Neural progenitor cell (in vitro differentiated cells): ENCODE measurements around the gene NUBPL. TPM values are rescaled to one million over a fixed set of nuclear protein-coding genes. Genes with fewer than 3 reads are reported as not detected.

Experiments
- DNase-seq: peaks from one replicate; pipeline ENCODE4 v3.0.0-alpha.2; 2016; ENCODE audit warnings: low spot score
- H2AFZ ChIP-seq: fragments of 200-600 bp; sonication (generic); replicated peaks from 2 replicates; pipeline ENCODE4 v1.6.1; 2016; ENCODE audit warnings: antibody characterized with exemption
- H3F3A ChIP-seq: fragments of 200-600 bp; sonication (generic); 2 replicates; pipeline ENCODE4 v1.6.1; 2016; ENCODE audit warnings: antibody characterized with exemption, low read depth
- H3K27ac ChIP-seq: fragments of 200-600 bp; sonication (generic); 2 replicates; pipeline ENCODE4 v1.5.1; 2016; ENCODE audit warnings: mild to moderate bottlenecking
- H3K27me3 ChIP-seq: fragments of 200-600 bp; sonication (generic); 2 replicates; pipeline ENCODE4 v1.6.1; 2016; ENCODE audit warnings: mild to moderate bottlenecking, moderate library complexity
- H3K36me3 ChIP-seq: fragments of 200-600 bp; sonication (generic); 2 replicates; pipeline ENCODE4 v1.5.1; 2016
- H3K4me1 ChIP-seq: fragments of 200-600 bp; sonication (generic); 2 replicates; pipeline ENCODE4 v1.6.1; 2016; ENCODE audit warnings: mixed run types
- H3K4me2 ChIP-seq: fragments of 200-600 bp; sonication (generic); 2 replicates; pipeline ENCODE4 v1.6.1; 2016
- H3K4me3 ChIP-seq: fragments of 200-600 bp; sonication (generic); 2 replicates; pipeline ENCODE4 v1.5.1; 2016
- H3K79me2 ChIP-seq: fragments of 200-600 bp; sonication (generic); 2 replicates; pipeline ENCODE4 v1.6.1; 2016; ENCODE audit warnings: low read depth
- H3K9ac ChIP-seq: fragments of 200-600 bp; sonication (generic); 2 replicates; pipeline ENCODE4 v1.6.1; 2016
- H3K9me3 ChIP-seq: fragments of 200-600 bp; sonication (generic); 2 replicates; pipeline ENCODE4 v1.5.1; 2016; ENCODE audit warnings: low read depth
- H4K20me1 ChIP-seq: fragments of 200-600 bp; sonication (generic); 2 replicates; pipeline ENCODE4 v1.6.1; 2016; ENCODE audit warnings: low read depth
- H3K27ac Mint-ChIP-seq: 3 replicates; pipeline ENCODE4 v1.8.0; 2021; ENCODE audit warnings: mixed read lengths
- H3K27me3 Mint-ChIP-seq: 2 replicates; pipeline ENCODE4 v1.8.0; 2022; ENCODE audit warnings: low read depth, mild to moderate bottlenecking, inconsistent platforms, moderate library complexity, mixed read lengths; ENCODE audit not compliant: insufficient read depth
- H3K36me3 Mint-ChIP-seq: 3 replicates; pipeline ENCODE4 v1.8.0; 2021; ENCODE audit warnings: mixed read lengths
- H3K4me1 Mint-ChIP-seq: 3 replicates; pipeline ENCODE4 v1.8.0; 2021; ENCODE audit warnings: mixed read lengths
- H3K4me3 Mint-ChIP-seq: 3 replicates; pipeline ENCODE4 v1.8.0; 2021; ENCODE audit warnings: mild to moderate bottlenecking, moderate library complexity, mixed read lengths
- H3K9me3 Mint-ChIP-seq: 3 replicates; pipeline ENCODE4 v1.8.0; 2020; ENCODE audit warnings: mixed read lengths
- EZH2 ChIP-seq: fragments of 200-600 bp; sonication (generic); IDR thresholded peaks from 2 replicates; pipeline ENCODE4 v1.6.1; 2017; ENCODE audit warnings: antibody characterized with exemption, mild to moderate bottlenecking, moderate library complexity
- EZH2phosphoT487 ChIP-seq: fragments of 200-600 bp; sonication (generic); IDR thresholded peaks from 2 replicates; pipeline ENCODE4 v1.6.1; 2017; ENCODE audit warnings: antibody characterized with exemption
- total RNA-seq: library from RNA; depleted of rRNA; stranded (reverse); fragments of >200 nt; gene quantifications from 2 replicates; pipeline ENCODE4 v1.2.3, GENCODE V29; 2015; ENCODE audit warnings: low replicate concordance
- TF ChIP-seq, protein P1 (sequence below): fragments of 200-600 bp; sonication (generic); IDR thresholded peaks from 2 replicates; pipeline ENCODE4 v1.5.1; 2017; ENCODE audit warnings: antibody characterized with exemption, mild to moderate bottlenecking

Gene NUBPL
- total RNA-seq, 1 donor from 2014 or later, result 29.3 TPM

DNA sequence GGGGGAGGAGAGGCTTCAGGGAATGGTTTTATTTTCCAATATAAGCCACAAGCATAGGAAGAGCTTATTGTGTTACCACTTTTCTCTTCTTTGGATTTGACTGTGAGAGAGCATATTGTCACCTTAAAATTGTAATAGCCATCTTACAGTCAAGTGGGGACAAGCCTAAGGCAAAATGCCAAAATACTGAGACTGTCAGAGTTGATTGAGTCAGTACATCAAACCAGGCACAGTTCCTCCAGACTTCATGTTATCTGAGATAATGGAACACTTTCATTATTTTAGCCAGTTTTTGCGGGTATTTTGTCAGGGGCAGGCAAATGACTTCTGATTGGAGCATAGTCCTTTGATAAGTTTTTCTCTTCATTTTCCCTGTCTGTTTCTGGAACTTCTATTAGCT lies 19.5 kb upstream of the NUBPL start:
- Histone ChIP-seq H2AFZ (no peak overlapping the region), H3K79me2 (no peaks in the 10 kb centered on the region), H3K4me3 (no peak overlapping the region), H3K4me2 (no peak overlapping the region), H3K9me3 (no peaks in the 10 kb centered on the region), H3K4me1 (no peaks in the 10 kb centered on the region), H3K36me3 (no peaks in the 10 kb centered on the region), H4K20me1 (no peaks in the 10 kb centered on the region), H3K27me3 (no peaks in the 10 kb centered on the region), H3F3A (no peaks in the 10 kb centered on the region), H3K27ac (no peak overlapping the region), H3K9ac (no peak overlapping the region)
- peaks cover 2% of the 10 kb centered on the region for H3K4me1 Mint-ChIP-seq
- no peaks in the 10 kb centered on the region for H3K27me3 Mint-ChIP-seq
- no peak for DNase-seq
- no peaks in the 10 kb centered on the region for H3K9me3 Mint-ChIP-seq
- no peak overlapping the region for H3K27ac Mint-ChIP-seq
- H3K4me3 Mint-ChIP-seq, result no peak overlapping the region
- TF ChIP-seq, protein P1, sequence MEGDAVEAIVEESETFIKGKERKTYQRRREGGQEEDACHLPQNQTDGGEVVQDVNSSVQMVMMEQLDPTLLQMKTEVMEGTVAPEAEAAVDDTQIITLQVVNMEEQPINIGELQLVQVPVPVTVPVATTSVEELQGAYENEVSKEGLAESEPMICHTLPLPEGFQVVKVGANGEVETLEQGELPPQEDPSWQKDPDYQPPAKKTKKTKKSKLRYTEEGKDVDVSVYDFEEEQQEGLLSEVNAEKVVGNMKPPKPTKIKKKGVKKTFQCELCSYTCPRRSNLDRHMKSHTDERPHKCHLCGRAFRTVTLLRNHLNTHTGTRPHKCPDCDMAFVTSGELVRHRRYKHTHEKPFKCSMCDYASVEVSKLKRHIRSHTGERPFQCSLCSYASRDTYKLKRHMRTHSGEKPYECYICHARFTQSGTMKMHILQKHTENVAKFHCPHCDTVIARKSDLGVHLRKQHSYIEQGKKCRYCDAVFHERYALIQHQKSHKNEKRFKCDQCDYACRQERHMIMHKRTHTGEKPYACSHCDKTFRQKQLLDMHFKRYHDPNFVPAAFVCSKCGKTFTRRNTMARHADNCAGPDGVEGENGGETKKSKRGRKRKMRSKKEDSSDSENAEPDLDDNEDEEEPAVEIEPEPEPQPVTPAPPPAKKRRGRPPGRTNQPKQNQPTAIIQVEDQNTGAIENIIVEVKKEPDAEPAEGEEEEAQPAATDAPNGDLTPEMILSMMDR, result no peak
- H3K36me3 Mint-ChIP-seq, result no peaks in the 10 kb centered on the region

DNA sequence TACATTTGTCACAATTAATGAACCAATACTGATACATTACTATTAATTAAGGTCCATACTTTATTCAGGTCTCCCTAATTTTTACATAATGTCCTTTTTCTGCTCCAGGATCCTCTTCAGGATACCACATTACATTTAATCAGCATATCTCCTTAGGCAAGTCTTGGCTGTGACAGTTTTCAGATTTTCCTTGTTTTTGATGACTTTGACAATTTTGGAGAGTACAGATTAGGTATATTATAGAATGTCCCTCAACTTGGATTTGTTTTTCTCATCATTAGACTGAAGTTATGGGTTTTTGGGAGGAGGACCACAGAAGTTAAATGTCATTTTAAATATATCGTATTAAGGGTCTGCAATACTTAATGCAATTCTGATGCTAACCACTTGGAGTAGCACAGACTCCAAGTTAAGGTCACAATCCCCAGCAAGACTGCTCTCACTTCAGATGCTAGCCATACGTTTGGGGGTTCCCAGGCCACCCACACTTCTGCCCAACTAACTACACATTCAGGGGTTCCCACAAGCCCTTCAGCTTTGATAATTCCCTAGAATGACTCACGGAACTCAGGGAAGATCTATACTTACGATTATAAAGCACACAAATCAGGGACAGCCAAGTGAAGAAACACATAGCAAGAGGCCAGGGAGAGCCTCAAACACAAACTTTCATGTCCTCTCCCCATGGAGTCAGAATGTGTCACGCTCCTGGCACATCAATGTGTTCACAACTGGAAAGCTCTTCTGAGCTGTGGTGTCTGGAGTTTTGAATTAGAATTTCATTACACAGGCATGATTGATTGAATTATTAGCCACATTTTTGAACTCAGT lies 17.0 kb upstream of the NUBPL start:
- Mint-ChIP-seq H3K4me3 (no peak overlapping the region), H3K27ac (peak overlapping the region; percentile 57), H3K36me3 (no peaks in the 10 kb centered on the region), H3K9me3 (no peaks in the 10 kb centered on the region), H3K27me3 (no peaks in the 10 kb centered on the region), H3K4me1 (peaks cover 2% of the 10 kb centered on the region)
- H3K4me2 ChIP-seq, result no peak overlapping the region
- H3K27me3 ChIP-seq, result no peaks in the 10 kb centered on the region
- no peak overlapping the region for H3K27ac ChIP-seq
- no peak overlapping the region for H3K9ac ChIP-seq
- H3K4me1 ChIP-seq, result no peaks in the 10 kb centered on the region
- no peaks in the 10 kb centered on the region for H3K36me3 ChIP-seq
- H3K79me2 ChIP-seq, result no peaks in the 10 kb centered on the region
- H3K9me3 ChIP-seq, result no peaks in the 10 kb centered on the region
- peak overlapping the region; percentile 73 for H2AFZ ChIP-seq
- H4K20me1 ChIP-seq, result no peaks in the 10 kb centered on the region
- H3F3A ChIP-seq, result no peaks in the 10 kb centered on the region
- TF ChIP-seq, protein P1, result peak; percentile 36
- TF ChIP-seq EZH2phosphoT487, result no peak
- DNase-seq, result peak; percentile 19
- H3K4me3 ChIP-seq, result no peak overlapping the region

DNA sequence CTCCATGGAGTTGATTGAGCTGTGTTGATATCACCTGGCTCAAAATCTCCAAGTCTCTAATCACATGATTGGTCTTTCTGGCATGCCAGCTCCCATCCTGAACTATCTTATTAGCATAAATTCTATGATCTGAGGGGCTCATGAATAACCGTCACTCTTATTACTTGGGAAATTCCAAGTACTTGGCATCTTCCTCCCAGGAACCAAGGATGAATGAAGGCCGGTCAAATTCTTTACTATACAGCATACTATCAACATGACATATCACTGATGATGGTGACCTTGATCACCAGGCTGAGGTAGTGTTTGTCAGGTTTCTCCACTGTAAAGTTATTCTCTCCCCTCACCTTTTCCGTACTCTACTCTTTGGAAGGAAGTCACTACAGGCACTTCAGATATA lies 16.4 kb upstream of the NUBPL start:
- no peak overlapping the region for H3K4me2 ChIP-seq
- H3K4me3 Mint-ChIP-seq, result no peak overlapping the region
- no peak overlapping the region for H3K9ac ChIP-seq
- H3K36me3 Mint-ChIP-seq, result no peaks in the 10 kb centered on the region
- peaks cover 2% of the 10 kb centered on the region for H3K4me1 Mint-ChIP-seq
- H4K20me1 ChIP-seq, result no peaks in the 10 kb centered on the region
- H3K4me3 ChIP-seq, result no peak overlapping the region
- H3K27ac ChIP-seq, result no peak overlapping the region
- peak overlapping the region; percentile 73 for H2AFZ ChIP-seq
- H3K79me2 ChIP-seq, result no peaks in the 10 kb centered on the region
- no peaks in the 10 kb centered on the region for H3K9me3 ChIP-seq
- no peaks in the 10 kb centered on the region for H3K27me3 Mint-ChIP-seq
- H3K36me3 ChIP-seq, result no peaks in the 10 kb centered on the region
- H3K27me3 ChIP-seq, result no peaks in the 10 kb centered on the region
- TF ChIP-seq EZH2phosphoT487, result no peak
- TF ChIP-seq EZH2, result no peak
- TF ChIP-seq, protein P1, result no peak
- H3K27ac Mint-ChIP-seq, result no peak overlapping the region
- DNase-seq, result no peak
- no peaks in the 10 kb centered on the region for H3K4me1 ChIP-seq
- H3K9me3 Mint-ChIP-seq, result no peaks in the 10 kb centered on the region
- H3F3A ChIP-seq, result no peaks in the 10 kb centered on the region
